Stimulated activated effector memory CD8-positive, alpha-beta T cell treated with anti-CD3 and anti-CD28 coated beads, Interleukin-12 subunit alpha, Interleukin-12 subunit beta, amount 100 ng/mL, for 72 hours (primary cell): ENCODE measurements around the gene ZCCHC24.

Source experiments
- ATAC-seq: fragments of 150-1000 bp; cut with Tn5 transposase; 2 replicates; pipeline ENCODE4 v1.10.0; 2021
- DNase-seq, 2 donors: peaks; one replicate each; pipeline ENCODE4 v3.0.0; 2021 to 2022; ENCODE audit warnings: low spot score in 2 of 2
- H3K27ac Mint-ChIP-seq: one replicate; pipeline ENCODE4 v1.8.0; 2022; ENCODE audit warnings: mild to moderate bottlenecking, mixed read lengths
- H3K36me3 Mint-ChIP-seq: one replicate; pipeline ENCODE4 v1.8.0; 2022; ENCODE audit warnings: mild to moderate bottlenecking, mixed read lengths
- H3K4me1 Mint-ChIP-seq: one replicate; pipeline ENCODE4 v1.8.0; 2022; ENCODE audit warnings: mixed read lengths
- H3K4me3 Mint-ChIP-seq: one replicate; pipeline ENCODE4 v1.8.0; 2022; ENCODE audit warnings: mild to moderate bottlenecking, mixed read lengths
- H3K9me3 Mint-ChIP-seq: one replicate; pipeline ENCODE4 v1.8.0; 2022; ENCODE audit warnings: mixed read lengths

Gene ZCCHC24

GRCh38 chr10:79443338-79444198, 1.9 kb downstream of the ZCCHC24 start:
- Mint-ChIP-seq H3K4me1 (peaks cover 33% of the 10 kb centered on the region), H3K4me3 (peak overlapping the region; percentile 64), H3K36me3 (no peaks in the 10 kb centered on the region), H3K27ac (peak overlapping the region; percentile 67), H3K9me3 (no peaks in the 10 kb centered on the region)
- ATAC-seq = no peak
- DNase-seq = no peak

GRCh38 chr10:79442171-79443040, 3.0 kb downstream of the ZCCHC24 start:
- H3K27ac Mint-ChIP-seq = no peak overlapping the region
- H3K36me3 Mint-ChIP-seq = no peaks in the 10 kb centered on the region
- no peak for ATAC-seq
- no peaks in the 10 kb centered on the region for H3K9me3 Mint-ChIP-seq
- peaks cover 38% of the 10 kb centered on the region for H3K4me1 Mint-ChIP-seq
- DNase-seq = no peak
- no peak overlapping the region for H3K4me3 Mint-ChIP-seq

DNA sequence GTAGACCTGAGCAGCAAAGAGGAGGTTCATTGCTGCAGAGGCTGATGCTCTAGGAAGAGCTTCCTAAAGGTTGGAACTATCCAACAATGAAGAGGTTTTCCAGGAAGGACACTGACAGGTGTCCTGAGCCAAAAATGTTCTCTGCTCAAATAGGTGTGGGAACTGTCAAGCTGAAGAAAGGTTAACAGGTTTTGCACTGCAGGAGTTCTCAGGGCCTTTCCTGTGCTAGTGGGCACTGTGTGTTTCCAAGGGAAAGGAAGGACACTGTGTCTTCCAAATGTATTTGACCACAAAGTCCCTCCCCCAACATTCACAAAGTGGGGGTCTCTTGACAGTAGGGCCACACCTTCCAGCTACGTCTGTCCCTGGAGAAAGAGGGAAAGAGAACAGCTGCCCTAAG, 4.0 kb downstream of the ZCCHC24 start:
- H3K4me3 Mint-ChIP-seq = no peak overlapping the region
- ATAC-seq = no peak
- H3K36me3 Mint-ChIP-seq = no peaks in the 10 kb centered on the region
- no peaks in the 10 kb centered on the region for H3K9me3 Mint-ChIP-seq
- DNase-seq = no peak
- no peak overlapping the region for H3K27ac Mint-ChIP-seq
- peaks cover 34% of the 10 kb centered on the region for H3K4me1 Mint-ChIP-seq

GRCh38 chr10:79440281-79440680, 5.1 kb downstream of the ZCCHC24 start:
- Mint-ChIP-seq H3K9me3 (no peaks in the 10 kb centered on the region), H3K4me1 (peaks cover 37% of the 10 kb centered on the region), H3K36me3 (no peaks in the 10 kb centered on the region), H3K27ac (no peak overlapping the region), H3K4me3 (no peak overlapping the region)
- ATAC-seq (no peak), DNase-seq (no peak)

DNA sequence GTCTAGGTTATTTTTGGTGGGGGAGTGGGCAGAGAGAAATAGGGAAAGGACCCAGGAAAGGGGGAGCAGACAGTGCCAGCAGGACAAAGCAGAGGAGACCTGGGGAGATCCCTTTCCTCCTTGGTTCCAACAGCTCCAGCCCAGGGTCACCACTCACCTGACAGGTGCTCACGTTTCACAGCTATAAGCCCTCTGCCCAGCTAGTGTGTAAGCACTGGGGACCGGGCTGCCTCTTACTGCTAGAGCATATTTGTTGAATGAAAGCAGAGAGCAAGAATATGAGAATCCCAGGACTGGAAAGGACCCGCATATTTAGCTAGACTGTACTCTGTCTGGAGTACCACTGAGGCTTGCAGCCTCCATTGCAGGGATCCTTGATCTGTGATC, 6.7 kb downstream of the ZCCHC24 start:
- H3K36me3 Mint-ChIP-seq = peaks cover 12% of the 10 kb centered on the region
- H3K9me3 Mint-ChIP-seq = no peaks in the 10 kb centered on the region
- peaks cover 43% of the 10 kb centered on the region for H3K4me1 Mint-ChIP-seq
- no peak overlapping the region for H3K27ac Mint-ChIP-seq
- ATAC-seq = no peak
- no peak overlapping the region for H3K4me3 Mint-ChIP-seq
- DNase-seq = no peak

DNA sequence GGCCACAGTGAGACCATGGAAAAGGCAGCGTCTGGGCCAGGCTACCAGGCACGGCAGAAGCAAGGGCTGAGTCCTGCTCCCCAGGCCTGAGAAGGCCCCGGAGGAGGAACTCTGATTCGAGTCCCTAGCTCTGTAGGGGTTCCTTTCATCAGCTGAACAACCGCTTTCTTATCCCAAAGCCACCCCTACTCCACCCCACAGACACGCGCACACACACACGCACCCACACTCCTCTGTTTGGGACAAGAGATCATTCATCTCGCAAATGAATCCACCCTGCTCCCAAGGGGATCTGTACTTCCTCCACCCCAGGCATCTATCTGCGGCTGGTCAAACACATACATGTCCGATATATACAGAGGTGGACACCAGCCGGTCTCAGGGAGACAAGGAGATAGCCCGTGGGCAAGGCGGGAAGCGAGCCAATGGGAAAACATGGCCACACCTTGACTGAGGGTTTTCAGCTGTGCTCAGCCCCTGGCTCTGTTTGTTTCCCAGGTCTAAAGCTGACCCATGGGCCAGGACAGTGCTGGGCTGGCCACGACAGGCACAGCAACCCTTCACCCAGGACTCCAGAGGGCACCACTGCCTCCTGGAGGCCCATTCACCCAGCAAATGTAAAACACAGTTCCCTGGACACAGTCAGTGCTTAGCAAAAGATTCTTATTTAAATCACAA, 7.3 kb downstream of the ZCCHC24 start:
- DNase-seq (no peak), ATAC-seq (no peak)
- Mint-ChIP-seq H3K27ac (no peak overlapping the region), H3K9me3 (no peaks in the 10 kb centered on the region), H3K4me1 (peaks cover 38% of the 10 kb centered on the region), H3K4me3 (no peak overlapping the region), H3K36me3 (peaks cover 12% of the 10 kb centered on the region)

GRCh38 chr10:79437111-79437814, 8.2 kb downstream of the ZCCHC24 start:
- no peaks in the 10 kb centered on the region for H3K9me3 Mint-ChIP-seq
- DNase-seq (no peak), ATAC-seq (no peak)
- peaks cover 12% of the 10 kb centered on the region for H3K36me3 Mint-ChIP-seq
- peaks cover 35% of the 10 kb centered on the region for H3K4me1 Mint-ChIP-seq
- no peak overlapping the region for H3K4me3 Mint-ChIP-seq
- H3K27ac Mint-ChIP-seq = no peak overlapping the region

GRCh38 chr10:79436850-79437103, 8.6 kb downstream of the ZCCHC24 start:
- Mint-ChIP-seq H3K36me3 (peaks cover 12% of the 10 kb centered on the region), H3K27ac (no peak overlapping the region)

DNA sequence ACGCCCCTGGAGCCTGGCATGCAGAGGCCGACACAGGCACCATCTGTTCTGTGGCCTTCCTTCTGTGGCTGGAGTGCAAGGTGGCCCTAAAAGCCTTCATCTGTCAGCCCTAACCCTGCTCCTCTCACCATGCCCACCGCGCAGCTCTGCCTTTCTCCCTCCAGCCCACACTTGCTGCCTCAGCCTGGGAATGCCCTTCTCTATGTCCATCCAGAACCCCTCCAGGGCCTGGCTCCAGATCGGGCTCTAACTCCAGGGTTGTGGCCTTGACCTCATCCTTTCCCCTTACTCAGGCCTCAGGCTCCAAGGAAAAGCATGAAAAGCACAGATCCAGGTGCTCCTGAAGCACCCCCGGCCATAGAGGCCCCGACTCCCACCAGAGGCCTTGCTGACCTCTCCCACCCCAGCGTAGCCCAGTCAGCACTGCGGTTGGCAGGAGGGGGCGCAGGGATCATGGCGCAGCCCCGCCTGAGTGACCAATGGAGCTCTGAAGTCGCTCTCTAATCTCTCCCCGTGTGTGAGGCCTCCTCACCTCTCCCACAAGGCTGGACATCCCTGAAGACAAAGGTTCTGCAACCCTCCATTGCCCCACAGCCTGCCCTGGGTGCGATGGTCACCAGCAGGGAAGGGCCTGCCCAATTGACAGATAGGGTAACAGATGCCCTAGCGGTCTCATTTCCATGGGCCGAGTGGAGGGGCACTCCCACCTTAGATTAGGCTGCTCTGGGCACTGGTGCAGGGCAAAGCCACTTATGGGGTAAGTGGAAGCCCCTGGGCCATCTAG, 9.2 kb downstream of the ZCCHC24 start:
- Mint-ChIP-seq H3K4me1 (peaks cover 35% of the 10 kb centered on the region), H3K36me3 (peaks cover 12% of the 10 kb centered on the region), H3K9me3 (no peaks in the 10 kb centered on the region), H3K27ac (peak overlapping the region; percentile 70), H3K4me3 (no peak overlapping the region)
- no peak for DNase-seq
- ATAC-seq = no peak

More at GRCh38 chr10:79436850-79437103, 8.6 kb downstream of the ZCCHC24 start:
- H3K9me3 Mint-ChIP-seq = no peaks in the 10 kb centered on the region
- H3K4me3 Mint-ChIP-seq = no peak overlapping the region
- DNase-seq = no peak
- no peak for ATAC-seq
- H3K4me1 Mint-ChIP-seq = peaks cover 35% of the 10 kb centered on the region

- H3K9me3 Mint-ChIP-seq = no peaks in the 10 kb centered on the region
- peak overlapping the region; percentile 89 for H3K27ac Mint-ChIP-seq
- peak overlapping the region; percentile 58 for H3K4me3 Mint-ChIP-seq
- DNase-seq (no peak), ATAC-seq (no peak)
- peaks cover 12% of the 10 kb centered on the region for H3K36me3 Mint-ChIP-seq
- H3K4me1 Mint-ChIP-seq = peaks cover 35% of the 10 kb centered on the region
These were observed 10.0 kb downstream of the ZCCHC24 start for GRCh38 chr10:79435271-79436065.

- H3K36me3 Mint-ChIP-seq = peaks cover 12% of the 10 kb centered on the region
- ATAC-seq (peak; percentile 22), DNase-seq (no peak)
- H3K9me3 Mint-ChIP-seq = no peaks in the 10 kb centered on the region
- peak overlapping the region; percentile 58 for H3K4me3 Mint-ChIP-seq
- peaks cover 35% of the 10 kb centered on the region for H3K4me1 Mint-ChIP-seq
- peak overlapping the region; percentile 89 for H3K27ac Mint-ChIP-seq
These were observed 10.6 kb downstream of the ZCCHC24 start for GRCh38 chr10:79434821-79435251.

GRCh38 chr10:79434223-79434687, 11.2 kb downstream of the ZCCHC24 start:
- peak overlapping the region; percentile 89 for H3K27ac Mint-ChIP-seq
- no peaks in the 10 kb centered on the region for H3K9me3 Mint-ChIP-seq
- H3K4me3 Mint-ChIP-seq = peak overlapping the region; percentile 58
- peaks cover 35% of the 10 kb centered on the region for H3K4me1 Mint-ChIP-seq
- DNase-seq (peak in 1 of 2 donors; percentile 67), ATAC-seq (peak; percentile 97)
- peaks cover 12% of the 10 kb centered on the region for H3K36me3 Mint-ChIP-seq

DNA sequence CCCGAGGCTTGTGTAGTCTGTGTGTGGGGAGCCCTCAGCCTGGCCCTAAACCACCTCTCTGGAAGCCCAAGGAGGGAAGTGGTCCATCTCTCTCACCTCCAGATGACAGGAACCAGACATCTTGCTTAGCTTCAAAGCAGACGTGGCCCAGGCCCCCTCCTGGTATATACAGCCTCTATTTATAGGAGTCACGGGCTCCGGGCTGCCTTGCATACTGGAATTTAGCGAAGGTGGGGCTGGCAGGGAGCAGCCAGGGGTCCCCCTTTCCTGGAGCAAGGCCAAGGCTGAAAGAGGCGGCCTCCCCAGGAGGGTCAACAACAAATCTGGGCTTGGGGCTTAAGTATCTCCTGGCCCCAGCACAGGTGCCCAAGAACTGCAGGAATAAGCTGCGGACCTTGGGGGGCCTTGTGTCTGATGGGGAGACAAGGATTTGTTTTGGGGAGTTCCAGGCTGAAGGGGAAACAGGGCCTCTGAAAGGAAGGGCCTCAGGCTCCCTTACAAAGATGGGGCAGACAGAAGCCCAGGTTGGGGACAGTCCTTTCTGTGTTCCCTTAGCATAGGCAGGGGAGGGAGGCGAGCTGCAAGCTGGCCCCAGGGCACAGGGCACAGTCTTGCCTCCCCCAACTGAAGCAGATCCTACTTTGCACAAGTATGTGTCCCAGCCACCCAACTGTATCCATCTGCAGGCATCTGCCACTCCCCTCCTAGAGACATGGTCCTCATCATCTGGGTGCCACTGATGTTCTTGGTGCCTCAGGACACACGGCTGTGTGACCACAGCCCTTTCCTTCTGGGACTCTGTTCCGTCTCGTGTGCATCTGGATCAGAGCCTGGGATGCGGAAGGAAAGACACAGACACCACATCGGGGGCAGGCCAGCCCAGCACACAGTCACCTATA, 11.9 kb downstream of the ZCCHC24 start:
- no peak for ATAC-seq
- Mint-ChIP-seq H3K4me1 (peaks cover 35% of the 10 kb centered on the region), H3K27ac (peak overlapping the region; percentile 89), H3K36me3 (peaks cover 12% of the 10 kb centered on the region), H3K4me3 (peak overlapping the region; percentile 58), H3K9me3 (no peaks in the 10 kb centered on the region)
- no peak for DNase-seq
